ENCODE data around the gene KDM2B.

KDM2B gene

GRCh38 chr12:121453629-121454028 lies 127.2 kb downstream of the KDM2B start:
- DNase-seq, result no peak

- DNase-seq, result no peak
Measured at GRCh38 chr12:121452985-121453360, 127.8 kb downstream of the KDM2B start.

GRCh38 chr12:121452340-121452984 lies 128.4 kb downstream of the KDM2B start:
- DNase-seq, result no peak

- no peak for DNase-seq
Measured at GRCh38 chr12:121451961-121452339, 128.9 kb downstream of the KDM2B start.

DNA sequence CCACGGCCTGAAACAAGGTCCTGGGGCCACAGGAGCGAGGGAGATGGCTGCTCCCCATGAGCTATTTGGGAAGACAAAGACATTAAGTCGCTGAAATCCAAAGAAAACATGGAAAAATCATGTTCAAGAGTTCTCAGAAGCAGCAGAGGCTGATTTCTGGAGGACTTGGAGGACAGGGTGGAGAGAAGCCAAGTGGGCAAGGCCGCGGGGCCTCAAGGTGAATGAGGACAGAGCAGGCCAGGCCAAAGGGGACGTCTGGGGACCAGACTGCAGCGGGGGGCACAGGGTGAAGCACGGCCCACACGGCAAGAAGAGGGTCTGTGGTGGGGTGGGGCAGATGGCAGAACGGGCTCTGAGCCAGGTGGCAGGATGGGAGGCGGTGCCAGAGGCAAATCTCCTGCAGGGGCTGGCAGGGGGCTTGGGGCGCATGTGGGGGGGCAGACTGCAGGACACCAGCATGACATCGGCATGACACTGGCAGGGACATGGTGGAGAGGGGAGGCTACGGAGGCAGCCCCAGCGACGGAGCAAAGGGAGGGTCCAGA lies 132.0 kb downstream of the KDM2B start:
- DNase-seq, result peak; percentile 25

- DNase-seq, result no peak
Measured at GRCh38 chr12:121446750-121447149, 134.1 kb downstream of the KDM2B start.

DNA sequence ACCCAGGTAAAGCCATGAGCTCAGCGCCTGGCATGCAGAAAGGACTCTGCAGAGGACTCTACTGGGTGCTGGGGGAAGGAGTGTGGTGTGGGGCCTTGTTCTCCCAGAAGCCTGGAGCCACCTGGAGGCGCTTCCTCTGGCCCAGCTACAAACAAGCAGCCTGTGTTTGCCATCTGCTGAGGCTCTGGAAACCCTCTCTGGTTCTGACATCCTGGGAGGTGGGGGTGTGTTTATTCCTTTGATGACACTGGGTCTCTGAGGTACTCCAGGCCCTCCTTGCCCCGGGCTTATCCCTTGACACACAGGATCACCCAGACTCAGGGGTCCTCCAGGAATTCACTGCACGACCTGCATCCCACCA lies 136.0 kb downstream of the KDM2B start:
- no peak for DNase-seq

DNA sequence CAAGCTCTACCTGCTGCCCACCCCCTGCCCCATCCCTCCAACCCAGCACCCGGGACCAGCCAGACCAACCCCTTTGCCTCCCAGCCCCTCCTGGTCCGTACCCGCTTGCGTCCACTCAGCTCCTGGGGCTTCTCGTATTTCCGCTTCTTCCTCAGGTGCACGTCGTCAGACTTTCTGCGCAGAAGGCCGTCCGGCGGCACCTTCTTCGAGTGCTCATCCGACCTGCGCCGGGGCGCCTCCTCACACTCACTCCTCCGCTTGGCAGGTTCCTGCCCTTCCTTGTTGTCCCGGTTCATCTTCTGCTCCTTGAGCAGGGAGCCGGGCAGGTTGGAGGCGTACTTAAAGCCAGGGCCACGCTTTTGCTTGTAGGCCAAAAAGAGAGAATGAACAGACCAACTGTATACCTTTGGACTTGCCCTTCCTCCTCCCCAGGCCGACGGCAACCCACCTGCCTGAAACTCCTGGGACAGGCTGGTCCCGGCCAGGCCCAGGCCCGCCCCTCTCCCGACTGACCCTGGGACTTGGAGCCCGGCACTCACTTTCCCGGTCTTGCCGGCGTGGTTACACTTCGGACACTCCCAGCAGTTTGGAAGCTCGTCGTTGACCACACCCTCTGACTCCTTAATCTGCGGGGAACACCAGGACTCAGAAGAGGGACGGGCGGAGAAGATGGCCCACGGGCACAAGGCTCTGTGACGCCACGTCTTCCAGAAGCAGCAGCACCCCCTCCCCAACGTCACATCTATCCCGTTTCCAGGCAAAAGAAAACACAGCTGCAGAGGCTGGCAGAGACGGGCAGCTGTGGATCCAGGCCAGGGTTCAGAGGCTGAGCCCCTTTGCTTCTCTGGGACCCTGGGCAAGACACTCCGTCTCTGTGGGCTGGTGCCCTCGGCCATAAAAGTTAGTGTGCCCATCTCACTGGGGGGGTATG lies 136.6 kb downstream of the KDM2B start:
- no peak for DNase-seq

- peak; percentile 43 for DNase-seq
Measured at GRCh38 chr12:121443193-121443870, 137.5 kb downstream of the KDM2B start.

- no peak for DNase-seq
Measured at GRCh38 chr12:121442028-121442948, 138.5 kb downstream of the KDM2B start.

DNA sequence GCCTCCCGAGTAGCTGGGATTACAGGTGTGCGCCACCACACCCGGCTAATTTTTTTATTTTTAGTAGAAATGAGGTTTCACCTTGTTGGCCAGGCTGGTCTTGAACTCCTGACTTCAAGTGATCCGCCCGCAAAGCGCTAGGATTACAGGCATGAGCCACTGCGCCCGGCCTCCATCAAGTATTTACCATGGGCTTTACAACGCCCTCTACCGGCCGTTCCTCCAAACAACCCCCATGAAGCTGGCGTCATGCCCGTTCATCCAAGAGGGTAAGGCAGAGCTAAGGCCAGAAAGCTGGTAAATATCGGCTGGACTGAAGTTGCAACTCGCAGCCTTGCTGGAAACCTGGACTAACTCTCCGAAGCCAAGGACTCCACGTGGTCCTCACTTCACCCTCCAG lies 139.3 kb downstream of the KDM2B start:
- no peak for DNase-seq

GRCh38 chr12:121440768-121441167 lies 140.1 kb downstream of the KDM2B start:
- DNase-seq, result no peak

DNA sequence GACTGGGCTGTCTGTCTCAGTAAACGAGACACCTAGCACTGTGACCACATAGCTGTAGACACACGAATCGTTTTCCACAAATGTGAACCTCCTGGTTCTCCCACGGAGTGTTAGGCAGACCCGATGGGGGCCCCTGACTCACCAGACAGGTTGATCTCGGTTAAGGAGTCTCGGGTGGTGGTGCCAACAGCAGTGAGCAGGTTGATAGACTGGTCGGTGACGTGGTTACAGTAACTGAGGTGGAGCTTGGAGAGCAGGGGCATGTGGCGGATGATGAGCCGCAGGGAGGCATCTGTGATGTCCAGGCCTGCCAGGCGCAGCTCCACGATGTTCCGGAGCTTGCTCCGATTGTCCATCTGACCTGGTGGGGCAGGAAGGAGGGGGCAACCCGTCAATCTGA lies 141.1 kb downstream of the KDM2B start:
- no peak for DNase-seq

GRCh38 chr12:121438905-121439304 lies 141.9 kb downstream of the KDM2B start:
- DNase-seq, result no peak

GRCh38 chr12:121436706-121437105 lies 144.1 kb downstream of the KDM2B start:
- DNase-seq, result no peak

GRCh38 chr12:121432740-121433480 lies 147.9 kb downstream of the KDM2B start:
- DNase-seq, result no peak

- DNase-seq, result no peak
Measured at GRCh38 chr12:121430833-121431415, 149.9 kb downstream of the KDM2B start.

- no peak for DNase-seq
Measured at GRCh38 chr12:121428883-121429282, 151.9 kb downstream of the KDM2B start.

GRCh38 chr12:121427556-121428050 lies 153.2 kb downstream of the KDM2B start:
- no peak for DNase-seq

DNA sequence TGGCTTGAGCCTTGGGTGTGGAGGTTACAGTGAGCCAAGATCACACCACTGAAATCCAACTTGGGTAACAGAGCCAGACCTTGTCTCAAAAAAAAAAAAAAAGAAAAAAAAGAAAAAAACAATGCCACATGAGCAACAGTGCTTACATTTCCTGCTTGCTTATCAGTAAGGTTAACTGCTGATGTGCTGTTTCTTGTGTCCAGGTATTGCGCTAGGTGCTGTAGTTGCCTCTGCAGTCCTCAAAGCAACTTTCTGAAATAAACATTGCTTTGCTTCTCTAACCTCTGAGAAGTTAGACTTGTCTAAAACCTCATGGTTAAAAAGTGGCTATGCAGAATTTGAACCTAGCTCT lies 156.2 kb downstream of the KDM2B start:
- no peak for DNase-seq
